ENCODE results near the gene PHF12.

GRCh38 chr17:28874750-28875149 is 76.6 kb downstream of the PHF12 start:
- no peak for TF ChIP-seq GATA2 (IDR thresholded peaks at IDR 0.05; ENCODE audit: low read depth, low read length)
- no peak for TF ChIP-seq GATA3 (IDR thresholded peaks at IDR 0.05; ENCODE audit: low read depth, low read length)

Data from SH-SY5Y (cell line).